Mononuclear cell (primary cell): ENCODE data around the gene NME1. TPM values are rescaled to one million over a fixed set of nuclear protein-coding genes. Genes with fewer than 3 reads are reported as not detected.
"Not testable (repeated sequence)": the region's sequence is repeated elsewhere in the genome, so short reads cannot be mapped to it uniquely, and the experiment has no call there.

Source experiments
- H3K27me3 ChIP-seq: 2 replicates; pipeline ENCODE4 v1.6.0; 2011; ENCODE audit warnings: low read length, control low read depth; ENCODE audit not compliant: insufficient read depth
- H3K4me1 ChIP-seq: 2 replicates; pipeline ENCODE4 v1.5.1; 2011; ENCODE audit warnings: mild to moderate bottlenecking, low read length, control low read depth; ENCODE audit not compliant: insufficient read depth
- H3K4me3 ChIP-seq: 2 replicates; pipeline ENCODE4 v1.5.1; 2011; ENCODE audit warnings: mild to moderate bottlenecking, low read length, moderate library complexity
- H3K9me3 ChIP-seq: 2 replicates; pipeline ENCODE4 v1.5.1; 2011; ENCODE audit warnings: low read depth, mild to moderate bottlenecking, control low read depth, low read length
- total RNA-seq: library from RNA; depleted of rRNA; stranded (reverse); fragments of >200 nt; gene quantifications from one replicate; pipeline ENCODE4 v1.2.3, GENCODE V29; 2012

The NME1 gene
- total RNA-seq, 1 donor: 6.7 TPM

DNA sequence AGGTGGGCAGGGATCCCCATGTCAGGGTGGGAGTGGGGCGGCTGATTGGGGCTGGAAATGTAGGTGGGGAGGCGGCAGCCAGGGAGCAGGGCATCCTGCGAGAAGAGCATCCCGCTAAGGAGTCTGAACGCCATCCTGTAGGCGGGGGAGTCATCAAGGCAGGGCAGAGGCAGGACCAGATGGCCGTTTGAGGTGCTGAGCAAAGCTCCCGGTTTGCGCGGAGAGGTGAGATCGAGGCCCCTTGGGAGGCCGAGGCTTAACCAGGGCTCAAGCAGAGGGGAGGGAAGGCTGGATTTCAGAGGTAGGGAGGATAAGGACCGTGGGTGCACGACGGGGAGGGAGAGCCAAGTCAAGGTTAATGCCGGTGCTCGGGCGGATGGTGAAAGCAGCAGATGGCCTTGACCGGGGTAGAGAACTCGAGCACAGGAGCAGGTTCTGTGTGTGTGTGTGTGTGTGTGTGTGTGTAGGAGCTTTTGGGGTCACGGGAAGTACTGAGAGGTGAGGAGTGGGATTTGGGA, 12.4 kb downstream of the NME1 start:
- Histone ChIP-seq H3K27me3 (no peaks in the 10 kb centered on the region), H3K4me1 (peaks cover 18% of the 10 kb centered on the region), H3K4me3 (peak overlapping the region; percentile 64), H3K9me3 (no peaks in the 10 kb centered on the region)

DNA sequence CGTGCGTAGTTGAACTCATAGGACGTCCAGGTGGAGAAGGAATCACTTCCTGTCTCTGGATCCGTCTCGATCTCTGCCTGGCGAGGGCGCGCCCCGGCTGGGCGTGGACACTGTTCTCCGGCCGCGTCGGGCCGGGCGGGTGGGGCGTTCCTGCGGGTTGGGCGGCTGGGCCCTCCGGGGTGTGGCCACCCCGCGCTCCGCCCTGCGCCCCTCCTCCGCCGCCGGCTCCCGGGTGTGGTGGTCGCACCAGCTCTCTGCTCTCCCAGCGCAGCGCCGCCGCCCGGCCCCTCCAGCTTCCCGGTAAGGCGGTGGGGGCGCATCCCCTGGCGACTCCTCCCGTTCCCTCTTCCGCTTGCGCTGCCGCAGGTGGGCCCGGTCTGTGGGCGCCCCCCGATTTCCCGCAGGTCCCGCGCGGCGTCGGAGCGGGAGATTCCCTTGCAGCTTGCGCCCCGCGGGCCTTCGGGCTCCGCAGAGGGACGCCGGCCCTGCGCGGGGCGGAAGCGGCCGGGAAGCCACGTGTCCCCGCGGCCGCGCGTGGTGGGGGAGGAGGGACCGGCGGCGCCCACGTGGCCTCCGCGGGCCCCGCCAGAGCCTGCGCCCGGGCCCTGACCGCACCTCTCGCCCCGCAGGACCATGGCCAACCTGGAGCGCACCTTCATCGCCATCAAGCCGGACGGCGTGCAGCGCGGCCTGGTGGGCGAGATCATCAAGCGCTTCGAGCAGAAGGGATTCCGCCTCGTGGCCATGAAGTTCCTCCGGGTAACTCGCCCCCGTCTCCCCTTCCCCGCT, 13.0 kb downstream of the NME1 start, which contains the start of gene NME2:
Gene NME2 (plus strand): TSS at position 214 of the 789 bp plus-strand sequence. CDS start 420 bp downstream, at position 634.
- H3K4me1 ChIP-seq: peaks cover 18% of the 10 kb centered on the region
- no peaks in the 10 kb centered on the region for H3K27me3 ChIP-seq
- no peaks in the 10 kb centered on the region for H3K9me3 ChIP-seq
- peak within 1 kb of the TSS; percentile 64 for H3K4me3 ChIP-seq

DNA sequence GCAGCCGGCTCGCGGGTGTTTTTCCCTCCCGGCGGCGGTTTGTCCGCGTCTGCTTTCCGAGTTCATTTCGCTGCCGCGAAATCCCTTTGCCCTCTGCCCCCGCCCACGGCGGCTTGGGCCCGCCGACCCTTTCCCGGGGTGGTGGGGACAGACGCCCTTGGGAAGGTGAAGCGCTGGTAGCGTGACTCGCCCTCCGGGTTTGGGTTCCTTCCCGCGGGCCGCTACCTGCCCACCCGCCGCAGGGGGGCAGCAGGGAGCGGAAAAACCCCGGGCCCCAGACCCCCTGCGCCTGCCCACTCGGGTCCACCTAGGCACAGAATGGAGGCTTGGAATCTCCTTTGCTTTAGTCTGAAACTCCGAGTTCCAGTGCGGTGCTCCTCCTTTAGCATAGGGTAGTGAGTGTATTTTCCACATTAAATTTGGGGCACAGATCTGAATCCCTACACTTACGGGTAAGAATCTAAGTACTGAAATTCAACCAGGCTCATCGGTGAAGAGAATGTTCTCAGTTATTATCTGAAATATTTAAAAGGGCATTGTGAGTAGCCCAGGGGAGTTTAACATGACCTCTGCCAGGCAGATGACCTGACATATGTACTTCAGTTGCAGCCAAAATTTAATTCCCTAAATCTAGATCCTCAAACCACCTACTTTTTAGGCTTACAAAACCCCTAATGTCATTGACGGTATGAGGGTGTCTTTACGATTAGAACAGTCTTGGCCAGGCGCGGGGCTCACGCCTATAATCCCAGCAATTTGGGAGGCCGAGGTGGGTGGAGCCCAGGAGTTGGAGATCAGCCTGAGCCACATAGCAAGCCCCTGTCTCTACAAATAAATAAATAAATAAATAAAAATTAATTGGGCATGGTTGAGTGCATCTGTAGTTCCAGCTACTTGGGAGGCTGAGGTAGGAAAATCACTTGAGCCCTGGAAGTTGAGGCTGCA, 13.9 kb downstream of the NME1 start:
- Histone ChIP-seq H3K9me3 (no peaks in the 10 kb centered on the region), H3K4me1 (peaks cover 18% of the 10 kb centered on the region), H3K4me3 (peak overlapping the region; percentile 64), H3K27me3 (no peaks in the 10 kb centered on the region)

DNA sequence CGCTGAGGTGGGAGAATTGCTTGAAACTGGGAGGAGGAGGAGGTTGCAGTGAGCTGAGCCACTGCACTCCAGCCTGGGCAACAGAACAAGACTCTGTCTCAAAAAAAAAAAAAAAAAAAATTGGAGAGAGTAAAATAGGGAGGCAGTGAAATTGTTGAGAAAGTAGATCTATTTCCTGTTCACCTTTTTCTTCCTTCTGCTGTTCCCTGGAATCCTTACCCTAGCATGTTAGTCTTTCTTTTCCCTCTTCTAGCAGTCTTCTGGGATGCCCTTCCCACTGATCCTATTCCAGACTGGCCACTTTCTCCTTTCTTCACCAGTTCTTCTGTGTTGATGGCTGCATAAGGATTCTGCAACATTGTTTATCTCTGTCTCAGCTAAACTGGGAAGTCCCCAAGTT, 16.0 kb downstream of the NME1 start:
- peaks cover 18% of the 10 kb centered on the region for H3K4me1 ChIP-seq
- H3K4me3 ChIP-seq: no peak overlapping the region
- no peaks in the 10 kb centered on the region for H3K9me3 ChIP-seq
- no peaks in the 10 kb centered on the region for H3K27me3 ChIP-seq

DNA sequence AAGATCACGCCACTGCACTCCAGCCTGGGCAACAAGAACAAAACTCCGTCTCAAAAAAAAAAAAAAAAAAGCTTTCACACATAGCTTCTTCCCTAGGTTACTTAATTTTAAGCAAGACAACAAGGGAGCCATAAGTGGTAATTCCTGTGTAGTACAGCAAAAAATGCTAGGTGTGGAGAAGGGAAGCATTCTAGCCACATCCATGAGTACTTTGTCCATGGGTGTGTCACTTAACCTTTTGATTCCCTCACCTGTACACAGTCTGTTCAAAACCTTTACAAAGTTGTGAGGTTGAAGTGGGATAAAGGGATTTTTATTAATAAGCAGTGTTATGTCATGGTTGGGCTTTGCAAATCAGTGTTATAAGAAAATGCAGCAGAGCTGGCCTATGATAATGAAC, 17.4 kb downstream of the NME1 start:
- H3K27me3 ChIP-seq: no peaks in the 10 kb centered on the region
- H3K4me3 ChIP-seq: no peak overlapping the region
- H3K9me3 ChIP-seq: no peaks in the 10 kb centered on the region
- peaks cover 13% of the 10 kb centered on the region for H3K4me1 ChIP-seq

DNA sequence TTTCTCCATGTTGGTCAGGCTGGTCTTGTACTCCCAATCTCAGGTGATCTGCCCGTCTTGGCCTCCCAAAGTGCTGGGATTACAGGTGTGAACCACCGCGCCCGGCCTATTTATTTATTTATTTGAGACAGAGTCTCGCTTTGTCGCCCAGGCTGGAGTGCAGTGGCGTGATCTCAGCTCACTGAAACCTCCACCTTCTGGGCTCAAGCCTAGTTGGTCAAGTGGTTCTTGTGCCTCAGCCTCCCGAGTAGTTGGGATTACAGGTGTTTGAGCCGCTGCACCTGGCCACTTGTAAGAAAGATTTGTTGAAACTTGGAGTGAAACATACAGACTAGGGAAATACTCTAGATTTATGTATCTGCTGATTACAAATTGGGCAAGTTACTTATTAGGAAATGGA, 18.7 kb downstream of the NME1 start:
- H3K4me1 ChIP-seq: not testable (repeated sequence)

DNA sequence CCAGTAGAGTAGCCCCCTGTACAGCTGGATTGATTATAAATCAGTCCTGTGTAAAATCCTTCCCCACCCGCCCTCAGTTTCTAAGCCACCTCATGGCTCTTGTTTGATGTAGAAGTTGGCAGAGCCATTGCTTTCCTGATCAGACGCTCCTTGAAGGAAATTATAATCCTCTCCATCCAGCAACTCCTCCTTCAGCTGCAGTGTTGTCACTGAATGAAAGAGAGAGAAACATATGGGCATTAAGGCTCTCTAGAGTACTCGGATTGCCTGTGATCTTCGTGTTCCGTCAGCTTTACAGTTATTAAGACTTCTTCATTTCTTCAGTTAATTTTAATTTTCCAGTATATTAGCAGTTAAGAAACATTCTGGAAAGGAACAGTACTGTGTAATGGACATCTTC, 27.1 kb downstream of the NME1 start:
- no peaks in the 10 kb centered on the region for H3K9me3 ChIP-seq
- no peaks in the 10 kb centered on the region for H3K4me1 ChIP-seq
- no peaks in the 10 kb centered on the region for H3K27me3 ChIP-seq
- no peak overlapping the region for H3K4me3 ChIP-seq

More for the DNA sequence above, 18.7 kb downstream of the NME1 start:
- not testable (repeated sequence) for H3K9me3 ChIP-seq, H3K27me3 ChIP-seq, H3K4me3 ChIP-seq

DNA sequence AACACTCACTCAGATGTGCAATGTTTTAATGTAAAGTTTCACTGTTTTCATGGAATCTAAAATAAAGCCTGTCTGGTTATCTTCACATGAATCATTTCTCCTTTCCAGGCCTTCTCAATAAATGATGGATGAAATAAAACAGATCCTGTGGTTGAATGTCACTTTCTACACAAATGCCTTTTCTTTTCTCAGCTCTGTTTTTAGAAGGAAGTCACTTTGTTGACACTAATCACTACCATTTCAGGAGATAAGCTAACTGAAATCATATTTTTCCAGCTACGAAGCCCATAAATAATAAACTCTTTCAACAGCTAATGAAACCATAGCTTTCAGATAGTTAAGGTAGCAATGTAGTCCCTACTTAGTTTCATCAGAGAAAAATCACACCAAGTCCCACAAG, 30.8 kb downstream of the NME1 start:
- no peaks in the 10 kb centered on the region for H3K9me3 ChIP-seq
- H3K27me3 ChIP-seq: no peaks in the 10 kb centered on the region
- H3K4me1 ChIP-seq: no peaks in the 10 kb centered on the region

DNA sequence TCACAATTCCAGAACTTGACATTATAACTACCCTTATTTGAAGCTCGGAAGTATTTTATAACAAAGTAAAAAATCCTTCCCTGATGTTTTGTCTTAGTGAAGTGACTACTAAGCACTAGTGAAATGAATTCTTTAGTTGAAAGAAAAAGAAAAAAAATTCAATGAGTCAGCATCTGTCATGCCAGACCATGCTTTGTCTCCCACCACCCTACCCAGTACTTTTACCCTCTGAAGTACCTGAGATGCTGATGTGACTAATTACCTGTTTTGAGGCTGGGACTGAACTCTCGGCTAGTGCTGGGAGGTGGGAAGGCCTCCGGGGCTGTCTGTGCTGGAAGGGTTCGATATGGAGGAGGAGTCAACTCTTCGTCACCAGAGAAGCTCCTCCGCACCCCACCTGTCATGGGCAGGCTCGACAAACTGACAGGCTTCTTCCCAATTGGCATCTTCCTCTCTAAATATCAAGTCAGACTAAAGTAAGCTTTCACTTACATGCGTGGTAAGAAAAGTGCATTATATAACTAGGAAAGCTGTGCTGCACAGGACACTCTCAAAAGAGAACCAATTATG, 32.5 kb downstream of the NME1 start:
- no peaks in the 10 kb centered on the region for H3K4me1 ChIP-seq
- no peaks in the 10 kb centered on the region for H3K9me3 ChIP-seq
- H3K27me3 ChIP-seq: no peaks in the 10 kb centered on the region
- no peak overlapping the region for H3K4me3 ChIP-seq

More for the DNA sequence above, 30.8 kb downstream of the NME1 start:
- H3K4me3 ChIP-seq: no peak overlapping the region

DNA sequence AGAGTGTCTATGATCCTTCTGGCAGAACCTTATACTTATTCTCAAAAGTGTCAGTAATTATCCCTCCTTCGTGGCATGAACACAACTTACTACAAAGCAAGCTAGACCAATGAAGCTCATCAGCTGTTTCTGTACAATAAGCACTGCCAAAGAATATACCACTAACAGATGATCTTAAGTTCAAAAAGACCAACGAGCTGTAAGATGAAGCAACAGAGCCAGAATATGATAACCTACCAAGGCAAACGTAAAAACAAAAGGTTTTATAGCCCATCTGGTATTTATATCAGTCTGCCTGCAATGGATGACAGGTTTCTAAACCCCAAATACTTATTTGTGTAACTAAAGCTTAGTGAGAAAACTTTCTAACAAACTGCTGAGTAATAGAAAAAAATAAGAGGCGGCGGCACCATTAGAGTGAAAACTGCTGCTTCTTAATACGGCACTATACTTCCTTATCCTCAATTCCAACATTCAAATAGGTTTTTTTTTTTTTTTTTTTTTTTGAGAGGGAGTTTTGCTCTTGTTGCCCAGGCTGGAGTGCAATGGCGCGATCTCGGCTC, 35.0 kb downstream of the NME1 start:
- no peak overlapping the region for H3K4me3 ChIP-seq
- no peaks in the 10 kb centered on the region for H3K27me3 ChIP-seq
- H3K9me3 ChIP-seq: no peaks in the 10 kb centered on the region
- no peaks in the 10 kb centered on the region for H3K4me1 ChIP-seq

DNA sequence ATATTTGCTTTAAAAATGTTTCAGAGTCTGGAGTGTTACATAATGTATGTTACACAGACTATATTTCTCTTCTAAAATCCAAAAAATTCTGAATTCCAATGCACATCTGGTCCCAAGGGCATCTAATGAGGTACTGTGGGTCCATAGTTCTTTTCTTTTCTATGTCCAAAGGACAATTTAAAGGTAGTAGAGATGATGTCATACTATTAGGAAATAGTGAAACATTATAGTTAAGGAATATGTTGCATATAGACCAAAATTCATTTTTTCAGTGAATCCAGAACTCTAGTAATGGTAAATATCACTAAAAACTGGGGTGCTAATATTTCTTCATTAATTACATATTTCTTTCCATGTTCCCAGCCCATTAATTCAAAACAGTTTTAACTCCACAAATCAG, 35.8 kb downstream of the NME1 start:
- Histone ChIP-seq H3K4me3 (no peak overlapping the region), H3K9me3 (no peaks in the 10 kb centered on the region), H3K27me3 (no peaks in the 10 kb centered on the region), H3K4me1 (no peaks in the 10 kb centered on the region)

DNA sequence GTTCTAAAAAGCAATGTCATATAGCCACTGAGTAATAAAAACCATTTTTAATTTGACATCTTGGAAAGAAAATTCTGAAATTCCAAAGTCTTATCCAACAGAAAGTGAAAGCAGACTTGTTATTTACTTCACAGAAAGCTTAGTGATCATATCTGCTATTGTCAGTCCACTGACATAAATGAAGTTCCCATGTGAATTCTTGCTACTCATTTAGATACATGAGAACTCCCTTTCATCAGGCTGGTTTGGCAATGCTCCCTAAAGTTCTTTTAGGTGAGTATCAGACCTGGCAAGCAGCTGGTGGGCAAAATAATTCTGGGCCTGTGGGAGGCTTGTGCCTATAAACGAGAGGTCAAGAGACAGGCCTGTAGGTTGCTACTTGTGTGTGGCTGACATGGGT, 36.3 kb downstream of the NME1 start:
- Histone ChIP-seq H3K4me3 (no peak overlapping the region), H3K9me3 (no peaks in the 10 kb centered on the region), H3K27me3 (no peaks in the 10 kb centered on the region), H3K4me1 (no peaks in the 10 kb centered on the region)

DNA sequence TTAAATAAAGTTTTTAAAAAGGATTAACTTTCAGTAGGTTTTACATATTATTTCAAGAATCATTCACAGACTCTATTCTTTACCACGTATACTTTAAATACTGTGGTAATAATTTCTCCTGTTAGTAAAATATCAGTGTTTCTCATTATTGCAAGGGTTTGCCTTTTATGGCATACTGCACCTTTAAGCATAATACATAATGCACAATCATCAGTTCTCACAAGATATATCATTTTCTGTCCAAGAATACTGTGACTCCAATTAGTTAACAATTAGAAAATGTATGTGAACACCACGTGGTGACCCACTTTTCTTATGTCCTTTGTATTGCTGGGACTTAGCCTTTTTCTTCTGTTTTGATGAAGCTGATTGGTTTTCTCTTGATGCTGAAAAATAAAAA, 38.5 kb downstream of the NME1 start:
- H3K9me3 ChIP-seq: no peaks in the 10 kb centered on the region
- H3K4me1 ChIP-seq: no peaks in the 10 kb centered on the region
- H3K4me3 ChIP-seq: no peak overlapping the region
- no peaks in the 10 kb centered on the region for H3K27me3 ChIP-seq

DNA sequence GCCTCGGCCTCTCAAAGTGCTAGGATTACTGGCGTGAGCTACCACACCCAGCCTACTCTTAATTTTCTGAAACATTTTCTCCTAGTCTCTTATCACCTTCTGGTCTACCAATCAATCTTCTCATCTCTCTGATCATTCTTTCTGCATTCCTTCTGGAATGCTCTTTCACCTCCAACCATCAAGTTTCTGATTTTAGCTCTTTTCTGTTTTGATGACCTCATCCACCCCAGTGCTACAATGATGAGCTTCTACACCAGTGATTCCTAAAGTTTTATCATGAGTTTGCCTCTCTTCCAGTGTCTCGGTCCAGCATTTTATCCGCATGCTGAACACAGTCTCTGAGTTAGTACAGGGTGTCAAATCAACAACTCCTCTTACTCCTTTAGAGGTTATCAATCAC, 44.4 kb downstream of the NME1 start:
- Histone ChIP-seq H3K4me1 (peaks cover 11% of the 10 kb centered on the region), H3K4me3 (no peak overlapping the region), H3K27me3 (no peaks in the 10 kb centered on the region), H3K9me3 (no peaks in the 10 kb centered on the region)

DNA sequence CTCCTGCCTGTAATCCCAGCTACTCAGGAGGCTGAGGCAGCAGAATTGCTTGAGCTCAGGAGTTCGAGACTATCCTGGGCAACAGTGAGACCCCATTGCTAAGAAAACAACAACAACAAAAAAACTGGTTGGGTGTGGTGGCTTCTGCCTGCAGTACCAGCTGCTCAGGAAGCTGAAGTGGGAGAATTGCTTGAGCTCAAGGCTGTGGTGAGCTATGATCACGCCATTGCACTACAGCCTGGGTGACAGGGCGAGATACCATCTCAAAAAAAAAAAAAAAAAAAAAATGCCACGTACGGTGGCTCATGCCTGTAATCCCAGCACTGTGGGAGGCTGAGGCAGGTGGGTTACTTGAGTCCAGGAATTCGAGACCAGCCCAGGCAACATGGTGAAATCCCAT, 46.9 kb downstream of the NME1 start:
- H3K4me3 ChIP-seq: no peak overlapping the region
- no peaks in the 10 kb centered on the region for H3K27me3 ChIP-seq
- peaks cover 11% of the 10 kb centered on the region for H3K4me1 ChIP-seq
- no peaks in the 10 kb centered on the region for H3K9me3 ChIP-seq
